Endodermal cell (in vitro differentiated cells): ENCODE data around the gene BCAN. TPM values are rescaled to one million over a fixed set of nuclear protein-coding genes. Genes with fewer than 3 reads are reported as not detected.

Experiments
- DNase-seq: peaks from one replicate; pipeline ENCODE4 v3.0.0-alpha.2; 2017
- H3K27ac ChIP-seq: 2 replicates; pipeline ENCODE4 v1.5.1; 2013; ENCODE audit warnings: mild to moderate bottlenecking, low read depth, low read length, moderate library complexity
- H3K27me3 ChIP-seq: 2 replicates; pipeline ENCODE4 v1.6.1; 2013; ENCODE audit warnings: mild to moderate bottlenecking, low read length, moderate library complexity; ENCODE audit not compliant: insufficient read depth, control insufficient read depth, poor library complexity, severe bottlenecking
- H3K36me3 ChIP-seq: 2 replicates; pipeline ENCODE4 v1.7.0; 2013; ENCODE audit warnings: mild to moderate bottlenecking, low read length, moderate library complexity; ENCODE audit not compliant: control insufficient read depth, insufficient read depth
- H3K4me1 ChIP-seq: one replicate; pipeline ENCODE4 v1.7.0; 2013; ENCODE audit warnings: low read length; ENCODE audit not compliant: control insufficient read depth, insufficient read depth
- H3K4me3 ChIP-seq: 2 replicates; pipeline ENCODE4 v1.5.1; 2013; ENCODE audit warnings: mild to moderate bottlenecking, low read length, moderate library complexity
- H3K9ac ChIP-seq: 2 replicates; pipeline ENCODE4 v1.6.1; 2013; ENCODE audit warnings: mild to moderate bottlenecking, low read length, moderate library complexity; ENCODE audit not compliant: poor library complexity, severe bottlenecking; ENCODE audit errors: extremely low read depth
- H3K9me3 ChIP-seq: 2 replicates; pipeline ENCODE4 v1.6.1; 2013; ENCODE audit warnings: mild to moderate bottlenecking, low read length, moderate library complexity; ENCODE audit not compliant: control insufficient read depth
- H3K27ac Mint-ChIP-seq: 2 replicates; pipeline ENCODE4 v1.8.0; 2020; ENCODE audit warnings: mixed read lengths
- H3K27me3 Mint-ChIP-seq: 2 replicates; pipeline ENCODE4 v1.8.0; 2021; ENCODE audit warnings: mild to moderate bottlenecking, mixed read lengths; ENCODE audit not compliant: insufficient read depth
- H3K36me3 Mint-ChIP-seq: 2 replicates; pipeline ENCODE4 v1.8.0; 2020; ENCODE audit warnings: low read depth, mixed read lengths
- H3K4me1 Mint-ChIP-seq: 2 replicates; pipeline ENCODE4 v1.8.0; 2020; ENCODE audit warnings: mixed read lengths
- H3K4me3 Mint-ChIP-seq: 2 replicates; pipeline ENCODE4 v1.8.0; 2020; ENCODE audit warnings: mild to moderate bottlenecking, moderate library complexity, mixed read lengths
- H3K9me3 Mint-ChIP-seq: 2 replicates; pipeline ENCODE4 v1.8.0; 2020; ENCODE audit warnings: mild to moderate bottlenecking, mixed read lengths
- WGBS, 2 experiments: methylation state at CpG; one replicate each; pipeline versions ENCODE4 v1.1.5 to v1.1.7; 2013; ENCODE audit warnings: missing lambda C conversion rate in 2 of 2, mixed read lengths in 1 of 2; ENCODE audit not compliant: insufficient coverage in 1 of 2, insufficient read length in 1 of 2; 5-methylcytosine and 5-hydroxymethylcytosine counted together
- total RNA-seq, 2 donors: library from RNA; stranded (reverse); fragmentation: NEBNext Ultra II Directional in 1 of 2; extraction: Animal tissue kit (Norgen Biotek cat#: 25700) in 1 of 2; gene quantifications; 2 replicates in 1 of 2; 3 replicates in 1 of 2; pipeline ENCODE4 v1.2.1, GENCODE V29; 2021
- TF ChIP-seq, protein P1 (sequence below): fragments of 200-600 bp; sonication (generic); conservative IDR thresholded peaks from 2 replicates; pipeline ENCODE4 v1.5.0; 2021; ENCODE audit warnings: antibody characterized with exemption, mild to moderate bottlenecking

The BCAN gene
- total RNA-seq, 2 donors from 2014 or later = 0.31 TPM; not detected in 1

DNA sequence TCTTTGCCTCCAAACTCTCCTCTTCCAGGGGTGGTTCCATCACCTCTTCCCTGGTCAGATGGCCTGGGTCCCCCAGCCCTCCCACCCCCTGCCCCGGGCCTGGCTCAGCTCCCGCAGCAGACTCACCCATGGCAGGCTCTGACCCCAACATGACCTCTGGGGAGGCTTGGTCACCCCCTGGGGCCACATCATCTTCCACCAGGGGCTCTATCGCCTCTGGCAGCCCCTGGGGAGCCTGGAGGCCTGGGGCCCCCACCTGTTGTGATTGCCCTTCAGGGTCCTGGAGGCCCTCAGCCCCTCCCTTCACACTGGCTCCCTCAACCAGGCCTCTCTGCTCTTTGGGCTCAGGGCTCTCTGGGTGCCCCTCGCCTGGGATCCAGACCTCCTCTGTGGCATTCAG lies 28.9 kb downstream of the BCAN start:
- H3K27ac Mint-ChIP-seq = no peak overlapping the region
- 69 to 100% methylated on average over 1 to 4 of the region's 4 CpGs for WGBS, 2 experiments

DNA sequence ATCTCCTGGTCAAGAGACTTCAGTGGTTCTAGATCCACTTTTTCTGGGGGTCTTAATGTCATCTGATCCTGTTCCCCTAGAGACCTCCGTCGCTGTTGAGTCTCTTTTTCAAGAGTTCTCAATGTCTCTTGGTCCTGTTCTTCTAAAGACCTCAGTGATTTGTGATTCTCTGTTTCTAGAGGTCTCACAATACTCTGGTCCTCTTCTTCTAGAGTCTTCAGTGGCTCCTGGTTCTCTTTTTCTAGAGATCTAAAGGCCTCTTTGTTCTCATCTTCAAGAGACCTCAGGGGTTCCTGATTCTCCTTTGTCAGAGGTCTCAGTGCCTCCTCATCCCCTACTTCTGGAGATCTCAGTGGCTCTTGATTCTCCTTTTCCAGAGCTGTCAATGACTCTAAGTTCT lies 29.9 kb downstream of the BCAN start:
- peaks cover 21% of the 10 kb centered on the region for H3K4me1 ChIP-seq
- no peaks in the 10 kb centered on the region for H3K9me3 Mint-ChIP-seq
- 94 to 97% methylated on average over 2 of the region's 2 CpGs for WGBS, 2 experiments
- H3K36me3 Mint-ChIP-seq = peaks cover 29% of the 10 kb centered on the region
- H3K27ac ChIP-seq = no peak overlapping the region
- no peaks in the 10 kb centered on the region for H3K9me3 ChIP-seq
- H3K9ac ChIP-seq = no peak overlapping the region
- H3K4me1 Mint-ChIP-seq = peaks cover 50% of the 10 kb centered on the region
- H3K4me3 ChIP-seq = no peak overlapping the region
- H3K27me3 Mint-ChIP-seq = no peaks in the 10 kb centered on the region
- no peak overlapping the region for H3K4me3 Mint-ChIP-seq
- H3K27ac Mint-ChIP-seq = no peak overlapping the region
- no peak for DNase-seq
- TF ChIP-seq, protein P1, sequence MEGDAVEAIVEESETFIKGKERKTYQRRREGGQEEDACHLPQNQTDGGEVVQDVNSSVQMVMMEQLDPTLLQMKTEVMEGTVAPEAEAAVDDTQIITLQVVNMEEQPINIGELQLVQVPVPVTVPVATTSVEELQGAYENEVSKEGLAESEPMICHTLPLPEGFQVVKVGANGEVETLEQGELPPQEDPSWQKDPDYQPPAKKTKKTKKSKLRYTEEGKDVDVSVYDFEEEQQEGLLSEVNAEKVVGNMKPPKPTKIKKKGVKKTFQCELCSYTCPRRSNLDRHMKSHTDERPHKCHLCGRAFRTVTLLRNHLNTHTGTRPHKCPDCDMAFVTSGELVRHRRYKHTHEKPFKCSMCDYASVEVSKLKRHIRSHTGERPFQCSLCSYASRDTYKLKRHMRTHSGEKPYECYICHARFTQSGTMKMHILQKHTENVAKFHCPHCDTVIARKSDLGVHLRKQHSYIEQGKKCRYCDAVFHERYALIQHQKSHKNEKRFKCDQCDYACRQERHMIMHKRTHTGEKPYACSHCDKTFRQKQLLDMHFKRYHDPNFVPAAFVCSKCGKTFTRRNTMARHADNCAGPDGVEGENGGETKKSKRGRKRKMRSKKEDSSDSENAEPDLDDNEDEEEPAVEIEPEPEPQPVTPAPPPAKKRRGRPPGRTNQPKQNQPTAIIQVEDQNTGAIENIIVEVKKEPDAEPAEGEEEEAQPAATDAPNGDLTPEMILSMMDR = no peak
- H3K27me3 ChIP-seq = no peaks in the 10 kb centered on the region
- H3K36me3 ChIP-seq = peaks cover 19% of the 10 kb centered on the region

More for the DNA sequence above, 28.9 kb downstream of the BCAN start:
- DNase-seq = peak; percentile 65
- no peak overlapping the region for H3K9ac ChIP-seq
- no peaks in the 10 kb centered on the region for H3K27me3 ChIP-seq
- no peaks in the 10 kb centered on the region for H3K27me3 Mint-ChIP-seq
- TF ChIP-seq, protein P1 = no peak
- no peaks in the 10 kb centered on the region for H3K9me3 ChIP-seq
- H3K36me3 Mint-ChIP-seq = peaks cover 29% of the 10 kb centered on the region
- H3K9me3 Mint-ChIP-seq = no peaks in the 10 kb centered on the region
- peak overlapping the region; percentile 84 for H3K27ac ChIP-seq
- H3K4me1 ChIP-seq = peaks cover 19% of the 10 kb centered on the region
- H3K4me1 Mint-ChIP-seq = peaks cover 53% of the 10 kb centered on the region
- H3K36me3 ChIP-seq = peaks cover 19% of the 10 kb centered on the region
- no peak overlapping the region for H3K4me3 ChIP-seq
- H3K4me3 Mint-ChIP-seq = no peak overlapping the region

DNA sequence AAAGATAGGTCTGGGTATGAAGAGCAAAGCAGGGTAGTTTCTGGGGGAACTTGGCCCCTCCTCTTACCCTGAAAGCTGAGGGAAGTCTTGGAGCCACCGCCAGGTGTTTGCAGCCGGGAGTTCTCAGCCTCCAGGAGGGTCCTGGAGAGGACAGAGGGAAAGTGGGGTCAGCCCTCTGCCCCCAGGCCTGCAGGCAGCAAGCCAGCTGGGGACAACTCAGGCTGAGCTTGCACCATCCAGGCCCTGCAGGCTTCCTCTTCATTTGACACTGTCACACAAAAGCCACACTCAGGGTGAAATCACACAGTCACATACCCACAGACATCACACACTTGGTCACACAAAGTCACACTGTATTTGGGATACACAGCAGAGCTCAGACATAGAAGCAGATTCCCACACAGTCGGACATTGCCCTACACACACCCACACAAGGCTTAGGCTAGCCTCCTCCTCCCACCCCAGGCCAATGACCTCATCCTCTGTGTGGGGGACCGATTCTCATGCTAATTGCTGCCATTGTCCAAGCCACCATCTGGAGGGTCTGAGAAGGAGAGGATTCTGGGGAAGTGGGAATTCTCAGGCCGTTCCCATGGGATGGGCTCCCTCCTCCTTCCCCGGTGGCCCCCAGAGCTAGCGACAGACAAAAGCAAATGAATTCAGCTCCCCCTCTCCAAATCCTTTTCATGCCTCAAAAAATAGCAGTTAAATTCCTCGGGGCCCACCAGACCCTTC lies 31.6 kb downstream of the BCAN start:
- H3K27me3 Mint-ChIP-seq = peaks cover 5% of the 10 kb centered on the region
- H3K27ac ChIP-seq = peak overlapping the region; percentile 100
- no peaks in the 10 kb centered on the region for H3K27me3 ChIP-seq
- no peaks in the 10 kb centered on the region for H3K9me3 Mint-ChIP-seq
- 17 to 44% methylated on average over 3 to 8 of the region's 8 CpGs for WGBS, 2 experiments
- peak overlapping the region; percentile 64 for H3K4me3 ChIP-seq
- peak; percentile 97 for DNase-seq
- peaks cover 19% of the 10 kb centered on the region for H3K36me3 ChIP-seq
- H3K27ac Mint-ChIP-seq = peak overlapping the region; percentile 97
- H3K4me1 Mint-ChIP-seq = peaks cover 49% of the 10 kb centered on the region
- TF ChIP-seq, protein P1 = no peak
- H3K4me3 Mint-ChIP-seq = peak overlapping the region; percentile 70
- H3K36me3 Mint-ChIP-seq = peaks cover 29% of the 10 kb centered on the region
- H3K4me1 ChIP-seq = peaks cover 11% of the 10 kb centered on the region
- H3K9me3 ChIP-seq = no peaks in the 10 kb centered on the region
- peak overlapping the region; percentile 39 for H3K9ac ChIP-seq
